IMR-90 (cell line): ENCODE results near the gene SCPEP1. TPM values are rescaled to one million over a fixed set of nuclear protein-coding genes. Genes with fewer than 3 reads are reported as not detected.

ENCODE experiments used
- ATAC-seq: fragments of 200-7000 bp; cut with Tn5 transposase; 2 replicates; pipeline ENCODE4 v1.9.1; 2020; ENCODE audit warnings: low read depth, mild to moderate bottlenecking, moderate library complexity
- BruUV-seq: library from RNA; stranded (reverse); fragments of 400-500 nt; replicated peaks from 2 replicates; lab custom pipeline; 2021; lab: Mats Ljungman, UMichigan
- CTCF ChIA-PET: fragments of 300-600 bp; formaldehyde crosslinking; extraction: SDS; loops from one replicate; lab custom pipeline; 2021; ENCODE audit warnings: antibody characterized with exemption; lab: Yijun Ruan, JAX
- POLR2A ChIA-PET: fragments of 300-600 bp; sonication (Branson Sonifier 250); formaldehyde crosslinking; loops from one replicate; lab custom pipeline; 2022; ENCODE audit warnings: antibody characterized with exemption; ENCODE audit not compliant: unreplicated experiment; lab: Charles Lee
- DNase-seq: peaks from one replicate; pipeline ENCODE4 v3.0.0; 2013
- H2AFZ ChIP-seq: replicated peaks from 2 replicates; pipeline ENCODE3; 2013; ENCODE audit warnings: low read length, mild to moderate bottlenecking; ENCODE audit not compliant: poor library complexity
- H2AK5ac ChIP-seq: 2 replicates; pipeline ENCODE4 v1.6.1; 2013; ENCODE audit warnings: low read depth, low read length, inconsistent platforms
- H2AK9ac ChIP-seq: replicated peaks from 2 replicates; pipeline ENCODE3; 2013; ENCODE audit warnings: mild to moderate bottlenecking, low read depth, low read length, moderate library complexity; ENCODE audit not compliant: poor library complexity
- H2BK120ac ChIP-seq: 2 replicates; pipeline ENCODE4 v1.6.1; 2013; ENCODE audit warnings: low read depth, low read length, inconsistent platforms
- H2BK15ac ChIP-seq: 3 replicates; pipeline ENCODE4 v1.6.1; 2013; ENCODE audit warnings: low read depth, low read length, inconsistent platforms
- H2BK20ac ChIP-seq: 2 replicates; pipeline ENCODE4 v1.6.1; 2013; ENCODE audit warnings: low read depth, mild to moderate bottlenecking, inconsistent platforms, low read length, moderate library complexity
- H2BK5ac ChIP-seq: 2 replicates; pipeline ENCODE4 v1.6.1; 2013; ENCODE audit warnings: mild to moderate bottlenecking, low read depth, low read length, inconsistent platforms; ENCODE audit not compliant: poor library complexity, severe bottlenecking
- H3K14ac ChIP-seq: replicated peaks from 2 replicates; pipeline ENCODE4 v1.6.1; 2013; ENCODE audit warnings: low read depth, low read length, inconsistent platforms
- H3K18ac ChIP-seq: 2 replicates; pipeline ENCODE4 v1.6.1; 2013; ENCODE audit warnings: low read depth, low read length, control low read depth
- H3K23ac ChIP-seq: 2 replicates; pipeline ENCODE4 v1.6.1; 2013; ENCODE audit warnings: low read depth, low read length, inconsistent platforms
- H3K27ac ChIP-seq: 2 replicates; pipeline ENCODE4 v1.5.1; 2013; ENCODE audit warnings: mild to moderate bottlenecking, control low read depth, low read length; ENCODE audit not compliant: insufficient read depth
- H3K27me3 ChIP-seq: 2 replicates; pipeline ENCODE4 v1.6.1; 2013; ENCODE audit warnings: low read length; ENCODE audit not compliant: control insufficient read depth, insufficient read depth
- H3K36me3 ChIP-seq: 2 replicates; pipeline ENCODE4 v1.6.1; 2013; ENCODE audit warnings: low read length, mixed read lengths; ENCODE audit not compliant: control insufficient read depth, insufficient read depth
- H3K4ac ChIP-seq: 2 replicates; pipeline ENCODE4 v1.6.1; 2013; ENCODE audit warnings: low read depth, low read length, inconsistent platforms
- H3K4me1 ChIP-seq: 2 replicates; pipeline ENCODE4 v1.6.1; 2013; ENCODE audit warnings: low read length, mixed read lengths; ENCODE audit not compliant: control insufficient read depth, insufficient read depth
- H3K4me2 ChIP-seq: 2 replicates; pipeline ENCODE4 v1.6.1; 2013; ENCODE audit warnings: low read depth, mild to moderate bottlenecking, control low read depth, low read length, moderate library complexity
- H3K4me3 ChIP-seq: 2 replicates; pipeline ENCODE4 v1.5.1; 2013; ENCODE audit warnings: low read depth, mild to moderate bottlenecking, control low read depth, low read length, moderate library complexity; ENCODE audit not compliant: insufficient read depth
- H3K56ac ChIP-seq: 2 replicates; pipeline ENCODE4 v1.6.1; 2013; ENCODE audit warnings: low read length, inconsistent platforms; ENCODE audit not compliant: insufficient read depth; ENCODE audit errors: extremely low read depth
- H3K79me1 ChIP-seq, 2 experiments: 2 replicates each; pipeline ENCODE4 v1.6.1; 2013; ENCODE audit warnings: low read length in 2 of 2, inconsistent platforms in 1 of 2, low read depth in 1 of 2
- H3K9ac ChIP-seq: 2 replicates; pipeline ENCODE4 v1.6.1; 2013; ENCODE audit warnings: low read depth, low read length, control low read depth
- H3K9me1 ChIP-seq: 2 replicates; pipeline ENCODE4 v1.6.1; 2013; ENCODE audit warnings: low read length, inconsistent platforms; ENCODE audit not compliant: insufficient read depth
- H3K9me3 ChIP-seq: 2 replicates; pipeline ENCODE4 v1.6.1; 2013; ENCODE audit warnings: low read length; ENCODE audit not compliant: control insufficient read depth, insufficient read depth
- H4K20me1 ChIP-seq: 2 replicates; pipeline ENCODE4 v1.6.1; 2013; ENCODE audit warnings: low read length, inconsistent platforms; ENCODE audit not compliant: insufficient read depth
- H4K5ac ChIP-seq: 2 replicates; pipeline ENCODE4 v1.6.1; 2013; ENCODE audit warnings: mild to moderate bottlenecking, low read depth, low read length, control low read depth
- H4K8ac ChIP-seq, 2 experiments: 2 replicates each; pipeline ENCODE4 v1.6.1; 2013; ENCODE audit warnings: low read depth in 2 of 2, low read length in 2 of 2, control low read depth in 1 of 2, inconsistent platforms in 1 of 2
- H4K91ac ChIP-seq: 2 replicates; pipeline ENCODE4 v1.6.1; 2013; ENCODE audit warnings: low read depth, low read length, inconsistent platforms; ENCODE audit not compliant: insufficient read depth
- CEBPB ChIP-seq: IDR thresholded peaks from 2 replicates; pipeline ENCODE4 v1.6.1; 2012; ENCODE audit warnings: low read depth, low read length, improper control_type of control experiment
- FOS ChIP-seq: fragments of 150-350 bp; IDR thresholded peaks from 2 replicates; pipeline ENCODE4 v1.6.1; 2016; ENCODE audit warnings: low read depth, low read length
- MAFK ChIP-seq: IDR thresholded peaks from 2 replicates; pipeline ENCODE4 v1.6.1; 2012; ENCODE audit warnings: low read depth, low read length, improper control_type of control experiment
- MAZ ChIP-seq: IDR thresholded peaks from 2 replicates; pipeline ENCODE4 v1.6.1; 2012; ENCODE audit warnings: low read depth, mild to moderate bottlenecking, low read length, improper control_type of control experiment, moderate library complexity, borderline replicate concordance
- MXI1 ChIP-seq: IDR thresholded peaks from 2 replicates; pipeline ENCODE4 v1.6.1; 2012; ENCODE audit warnings: low read depth, mild to moderate bottlenecking, low read length, moderate library complexity, borderline replicate concordance
- NFE2L2 ChIP-seq: fragments of 150-350 bp; IDR thresholded peaks from 2 replicates; pipeline ENCODE4 v1.6.1; 2016; ENCODE audit warnings: low read depth, mild to moderate bottlenecking, low read length
- POLR2A ChIP-seq: IDR thresholded peaks from 2 replicates; pipeline ENCODE4 v1.6.1; 2012; ENCODE audit warnings: mild to moderate bottlenecking, low read depth, low read length
- RAD21 ChIP-seq: IDR thresholded peaks from 2 replicates; pipeline ENCODE4 v1.6.1; 2012; ENCODE audit warnings: low read length, improper control_type of control experiment
- RCOR1 ChIP-seq: IDR thresholded peaks from 2 replicates; pipeline ENCODE4 v1.6.1; 2012; ENCODE audit warnings: mild to moderate bottlenecking, low read length, improper control_type of control experiment; ENCODE audit not compliant: insufficient replicate concordance
- RFX5 ChIP-seq: IDR thresholded peaks from 2 replicates; pipeline ENCODE4 v1.8.0; 2012; ENCODE audit warnings: low read depth, mild to moderate bottlenecking, low read length, moderate library complexity
- SMC3 ChIP-seq: fragments of 150-350 bp; IDR thresholded peaks from 2 replicates; pipeline ENCODE4 v1.6.1; 2016; ENCODE audit warnings: low read depth, mild to moderate bottlenecking, antibody characterized with exemption, low read length, moderate library complexity
- WGBS, 2 experiments: methylation state at CpG; one replicate each; pipeline versions ENCODE4 v1.1.5 to v1.1.7; 2013; ENCODE audit warnings: missing lambda C conversion rate in 2 of 2; ENCODE audit not compliant: insufficient read length in 1 of 2; ENCODE audit errors: extremely low coverage in 2 of 2; 5-methylcytosine and 5-hydroxymethylcytosine counted together
- dilution Hi-C: fragments of 300-500 bp; cut with HindIII; formaldehyde crosslinking; loops from one replicate; pipeline ENCODE4 v1.14.3; 2018; ENCODE audit warnings: low sequenced_read_pairs; ENCODE audit not compliant: unreplicated experiment
- in situ Hi-C: fragments of 300-500 bp; cut with MboI; formaldehyde crosslinking; loops from 3 replicates; pipeline ENCODE4 v1.14.3; 2019; ENCODE audit warnings: low sequenced_read_pairs, inconsistent platforms, mixed read lengths
- intact Hi-C: fragments of 100-400 bp; cut with micrococcal nuclease; formaldehyde crosslinking; loops from 2 replicates; pipeline ENCODE4 v1.10.0; 2022
- polyA plus RNA-seq, 3 experiments: library from polyadenylated mRNA; depleted of rRNA; stranded (reverse); fragments of >200 nt; gene quantifications; 2 replicates each; pipeline ENCODE4 v1.2.3, GENCODE V29; 2012; ENCODE audit warnings: low replicate concordance in 1 of 3
- total RNA-seq: library from RNA; depleted of rRNA; stranded (reverse); fragments of >200 nt; gene quantifications from 2 replicates; pipeline ENCODE4 v1.2.3, GENCODE V29; 2012
- TF ChIP-seq, protein P1 (sequence below): fragments of 150-350 bp; IDR thresholded peaks from 2 replicates; pipeline ENCODE4 v1.6.1; 2017; ENCODE audit warnings: mild to moderate bottlenecking, antibody characterized with exemption, low read length, low read depth
- TF ChIP-seq, protein P2 (sequence below): conservative IDR thresholded peaks from 2 replicates; pipeline ENCODE4 v1.5.1; 2012; ENCODE audit warnings: mild to moderate bottlenecking, low read depth, low read length, improper control_type of control experiment

Gene SCPEP1
- total and polyA plus RNA-seq, 2 of the 4 experiments (the other 2 are of a cell fraction): 16.5 to 32.1 TPM

DNA sequence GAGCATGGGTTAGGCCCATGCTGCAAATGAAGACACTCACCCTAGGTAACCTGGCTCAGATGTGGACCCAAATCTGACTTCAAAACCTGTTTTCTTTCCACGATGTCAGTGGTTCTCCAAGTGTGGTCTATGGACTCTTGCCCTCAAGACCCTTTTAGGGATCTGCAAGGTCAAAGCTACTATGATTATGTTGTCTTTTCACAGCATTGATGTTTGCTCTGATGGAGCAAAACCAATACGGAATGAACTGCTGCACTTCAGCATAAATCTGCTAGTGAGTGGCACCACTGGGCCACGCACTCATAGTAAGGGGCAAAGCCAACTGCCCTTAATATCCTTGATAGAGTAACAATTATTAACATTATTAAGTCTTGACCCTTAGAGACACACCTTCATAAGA lies 42.5 kb upstream of the SCPEP1 start:
- Histone ChIP-seq H4K20me1 (no peaks in the 10 kb centered on the region), H2BK20ac (no peak overlapping the region), H3K9me3 (peaks cover 3% of the 10 kb centered on the region; the same call in 1 of the 2 replicates), H2AFZ (no peak overlapping the region), H4K91ac (no peak overlapping the region), H3K56ac (no peak overlapping the region), H2BK15ac (no peak overlapping the region), H3K18ac (no peak overlapping the region), H3K9me1 (peaks cover 3% of the 10 kb centered on the region), H2AK9ac (no peak overlapping the region), H2AK5ac (no peak overlapping the region), H3K14ac (no peak overlapping the region), H3K27ac (no peak overlapping the region), H3K27me3 (no peaks in the 10 kb centered on the region), H3K4me2 (no peak overlapping the region), H3K9ac (no peak overlapping the region), H3K4me3 (no peak overlapping the region), H3K4ac (no peak overlapping the region), H4K5ac (no peak overlapping the region), H3K36me3 (peaks cover 12% of the 10 kb centered on the region), H3K79me1 (peaks cover 0 to 7% of the 10 kb centered on the region in 2 experiments; a peak in 2 of 4 replicates), H2BK5ac (no peak overlapping the region), H3K4me1 (no peaks in the 10 kb centered on the region), H3K23ac (no peak overlapping the region), H2BK120ac (no peak overlapping the region), H4K8ac (no peak overlapping the region)
- BruUV-seq: no TSS peak
- intact Hi-C loops: no loop called here
- WGBS, 2 experiments: 40% methylated on average over 1 of the region's 3 CpGs; no CpG with 5 or more reads in 1 of the 2 experiments
- dilution Hi-C loops: no loop called here
- TF ChIP-seq RCOR1 (no peak), SMC3 (no peak), MXI1 (no peak), NFE2L2 (no peak), RFX5 (no peak), CEBPB (no peak), MAZ (no peak), RAD21 (no peak), MAFK (no peak), FOS (no peak), POLR2A (no peak)
- TF ChIP-seq, protein P1, sequence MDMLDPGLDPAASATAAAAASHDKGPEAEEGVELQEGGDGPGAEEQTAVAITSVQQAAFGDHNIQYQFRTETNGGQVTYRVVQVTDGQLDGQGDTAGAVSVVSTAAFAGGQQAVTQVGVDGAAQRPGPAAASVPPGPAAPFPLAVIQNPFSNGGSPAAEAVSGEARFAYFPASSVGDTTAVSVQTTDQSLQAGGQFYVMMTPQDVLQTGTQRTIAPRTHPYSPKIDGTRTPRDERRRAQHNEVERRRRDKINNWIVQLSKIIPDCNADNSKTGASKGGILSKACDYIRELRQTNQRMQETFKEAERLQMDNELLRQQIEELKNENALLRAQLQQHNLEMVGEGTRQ: no peak
- TF ChIP-seq, protein P2, sequence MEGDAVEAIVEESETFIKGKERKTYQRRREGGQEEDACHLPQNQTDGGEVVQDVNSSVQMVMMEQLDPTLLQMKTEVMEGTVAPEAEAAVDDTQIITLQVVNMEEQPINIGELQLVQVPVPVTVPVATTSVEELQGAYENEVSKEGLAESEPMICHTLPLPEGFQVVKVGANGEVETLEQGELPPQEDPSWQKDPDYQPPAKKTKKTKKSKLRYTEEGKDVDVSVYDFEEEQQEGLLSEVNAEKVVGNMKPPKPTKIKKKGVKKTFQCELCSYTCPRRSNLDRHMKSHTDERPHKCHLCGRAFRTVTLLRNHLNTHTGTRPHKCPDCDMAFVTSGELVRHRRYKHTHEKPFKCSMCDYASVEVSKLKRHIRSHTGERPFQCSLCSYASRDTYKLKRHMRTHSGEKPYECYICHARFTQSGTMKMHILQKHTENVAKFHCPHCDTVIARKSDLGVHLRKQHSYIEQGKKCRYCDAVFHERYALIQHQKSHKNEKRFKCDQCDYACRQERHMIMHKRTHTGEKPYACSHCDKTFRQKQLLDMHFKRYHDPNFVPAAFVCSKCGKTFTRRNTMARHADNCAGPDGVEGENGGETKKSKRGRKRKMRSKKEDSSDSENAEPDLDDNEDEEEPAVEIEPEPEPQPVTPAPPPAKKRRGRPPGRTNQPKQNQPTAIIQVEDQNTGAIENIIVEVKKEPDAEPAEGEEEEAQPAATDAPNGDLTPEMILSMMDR: no peak
- in situ Hi-C loops: loop anchor here (5.0 to 25.0 kb wide), 2 partner anchors 118 to 348 kb away; partner anchors contain the start of gene NOG
- POLR2A ChIA-PET: no interaction called here
- ATAC-seq (no peak), DNase-seq (no peak)
- CTCF ChIA-PET: no interaction called here
